Measurements from ENCODE around the gene RABGAP1L.
"Not testable (repeated sequence)": the region's sequence is repeated elsewhere in the genome, so short reads cannot be mapped to it uniquely, and the experiment has no call there.

RABGAP1L gene

DNA sequence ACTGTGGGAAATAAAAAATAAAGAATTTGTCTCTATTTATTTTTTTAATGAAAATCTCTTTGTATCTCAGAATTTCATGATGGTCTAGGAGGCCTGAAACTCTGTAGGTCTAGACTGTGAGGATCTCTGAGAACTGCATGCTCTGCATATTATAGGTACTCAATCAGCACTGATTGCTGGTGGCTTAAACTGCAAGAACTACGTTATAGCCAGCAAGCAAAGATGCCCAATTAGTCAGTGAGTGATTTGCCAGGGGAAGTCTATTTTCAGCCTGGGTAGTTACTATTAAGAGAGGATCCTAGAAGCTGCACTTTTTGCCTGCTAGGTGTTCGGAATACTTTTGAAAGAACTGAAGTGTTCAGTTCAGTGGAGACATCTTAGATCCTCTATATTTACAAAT, 375.9 kb downstream of the RABGAP1L start:
- H3K4me1 Mint-ChIP-seq (ENCODE audit: low read depth) = peaks cover 2% of the 10 kb centered on the region
- H3K36me3 Mint-ChIP-seq (ENCODE audit: low read depth) = peaks cover 14% of the 10 kb centered on the region
- H3K27ac Mint-ChIP-seq = no peak overlapping the region
- H3K9me3 Mint-ChIP-seq = peaks cover 42% of the 10 kb centered on the region
- no peaks in the 10 kb centered on the region for H3K27me3 Mint-ChIP-seq (ENCODE audit: low read depth)
- no peak overlapping the region for H3K4me3 Mint-ChIP-seq

DNA sequence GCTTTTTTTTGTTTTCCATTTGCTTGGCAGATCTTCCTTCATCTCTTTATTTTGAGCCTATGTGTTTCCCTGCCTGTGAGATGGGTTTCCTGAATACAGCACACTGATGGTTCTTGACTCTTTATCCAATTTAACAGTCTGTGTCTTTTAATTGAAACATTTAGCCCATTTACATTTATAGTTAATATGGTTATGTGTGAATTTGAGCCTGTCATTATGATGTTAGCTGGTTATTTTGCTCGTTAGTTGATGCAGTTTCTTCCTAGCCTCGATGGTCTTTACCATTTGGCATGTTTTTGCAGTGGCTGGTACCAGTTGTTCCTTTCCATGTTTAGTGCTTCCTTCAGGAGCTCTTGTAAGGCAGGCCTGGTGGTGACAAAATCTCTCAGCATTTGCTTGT, 384.1 kb downstream of the RABGAP1L start:
- not testable (repeated sequence) for H3K27ac Mint-ChIP-seq; H3K36me3 Mint-ChIP-seq (ENCODE audit: low read depth); H3K4me3 Mint-ChIP-seq; H3K27me3 Mint-ChIP-seq (ENCODE audit: low read depth); H3K4me1 Mint-ChIP-seq (ENCODE audit: low read depth)
- peaks cover 37% of the 10 kb centered on the region for H3K9me3 Mint-ChIP-seq

DNA sequence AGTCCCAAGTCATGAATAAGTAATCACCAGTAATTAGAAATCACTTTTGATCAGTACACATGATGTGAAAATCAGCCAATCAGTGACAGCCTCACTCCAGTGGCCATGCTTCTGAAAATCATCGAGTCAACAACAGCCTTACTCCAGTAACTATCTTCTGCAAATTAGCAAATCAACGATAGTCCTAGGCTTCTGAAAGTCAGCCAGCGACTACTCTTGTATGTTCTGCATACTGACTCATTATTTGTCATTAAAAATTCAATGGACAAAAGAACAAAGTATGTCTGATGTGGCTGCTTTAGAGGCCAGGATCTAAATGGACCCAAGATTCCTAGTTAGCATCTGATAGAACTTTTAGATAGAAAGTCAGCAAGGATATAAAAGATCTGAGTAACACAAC, 391.0 kb downstream of the RABGAP1L start:
- Mint-ChIP-seq H3K27ac (no peak overlapping the region), H3K36me3 (ENCODE audit: low read depth) (no peaks in the 10 kb centered on the region), H3K4me3 (no peak overlapping the region), H3K4me1 (ENCODE audit: low read depth) (no peaks in the 10 kb centered on the region), H3K27me3 (ENCODE audit: low read depth) (no peaks in the 10 kb centered on the region), H3K9me3 (peaks cover 13% of the 10 kb centered on the region)

DNA sequence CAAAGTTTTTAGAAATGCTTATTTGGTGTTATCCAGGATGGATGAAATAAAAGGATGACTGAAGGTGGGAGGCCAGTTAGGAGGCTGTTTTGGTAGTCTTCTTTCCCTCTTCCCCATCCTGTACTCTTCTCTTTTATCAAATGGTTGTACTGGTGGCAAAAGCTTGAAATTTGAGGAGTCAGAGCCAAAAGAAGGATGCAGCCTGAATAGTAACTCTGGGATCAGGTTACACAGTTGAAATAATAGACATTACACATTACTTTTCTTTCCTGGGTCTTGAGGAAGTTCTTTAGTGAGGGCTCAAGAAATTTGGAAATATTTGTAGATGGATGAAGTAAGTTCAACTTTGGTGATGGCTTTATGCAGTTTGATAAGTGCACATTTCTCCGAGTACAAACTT, 397.1 kb downstream of the RABGAP1L start:
- H3K27me3 Mint-ChIP-seq (ENCODE audit: low read depth) = no peaks in the 10 kb centered on the region
- H3K4me3 Mint-ChIP-seq = no peak overlapping the region
- H3K27ac Mint-ChIP-seq = no peak overlapping the region
- no peaks in the 10 kb centered on the region for H3K4me1 Mint-ChIP-seq (ENCODE audit: low read depth)
- no peaks in the 10 kb centered on the region for H3K36me3 Mint-ChIP-seq (ENCODE audit: low read depth)
- peaks cover 11% of the 10 kb centered on the region for H3K9me3 Mint-ChIP-seq

DNA sequence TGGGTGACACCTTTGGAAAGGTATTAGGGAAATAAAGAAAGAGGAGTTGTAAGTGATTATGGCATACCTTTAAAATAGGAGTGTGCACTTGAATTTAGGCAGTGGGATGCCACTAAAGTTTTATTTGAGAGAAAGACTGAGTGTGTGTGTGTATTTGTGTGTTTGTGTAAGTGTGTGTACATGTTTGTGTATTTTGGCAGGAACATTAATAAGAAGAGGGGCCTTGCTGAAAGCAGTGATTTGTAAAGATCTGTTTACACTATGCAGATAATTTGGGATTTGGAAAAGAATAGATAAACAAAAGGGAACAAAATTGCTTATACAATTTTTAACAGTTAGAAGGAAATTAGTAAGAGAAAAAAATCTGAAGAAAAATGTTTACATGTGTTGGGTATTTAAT, 409.2 kb downstream of the RABGAP1L start:
- H3K36me3 Mint-ChIP-seq (ENCODE audit: low read depth) = no peaks in the 10 kb centered on the region
- H3K4me1 Mint-ChIP-seq (ENCODE audit: low read depth) = no peaks in the 10 kb centered on the region

DNA sequence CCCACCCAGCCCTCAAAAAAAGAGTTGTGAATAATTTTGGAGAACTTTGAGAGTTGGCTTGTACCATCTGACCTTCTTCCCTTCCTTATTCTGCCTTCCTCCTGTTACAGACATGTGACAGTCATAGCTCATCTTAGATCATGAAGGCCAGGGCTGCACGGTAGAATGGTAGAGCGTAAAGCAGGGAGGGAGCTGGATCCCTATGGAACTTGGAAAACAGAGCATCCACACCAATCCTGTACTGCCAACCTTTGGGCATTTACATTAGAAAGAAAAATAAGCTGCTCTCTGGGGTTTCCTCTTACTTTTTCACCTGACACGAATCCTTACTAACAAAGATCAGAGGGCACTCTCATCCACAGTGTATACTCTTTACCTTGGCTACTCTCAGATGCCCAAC, 409.9 kb downstream of the RABGAP1L start:
- no peak overlapping the region for H3K4me3 Mint-ChIP-seq
- H3K36me3 Mint-ChIP-seq (ENCODE audit: low read depth) = no peaks in the 10 kb centered on the region
- peaks cover 6% of the 10 kb centered on the region for H3K9me3 Mint-ChIP-seq
- H3K27me3 Mint-ChIP-seq (ENCODE audit: low read depth) = no peaks in the 10 kb centered on the region
- no peak overlapping the region for H3K27ac Mint-ChIP-seq
- no peaks in the 10 kb centered on the region for H3K4me1 Mint-ChIP-seq (ENCODE audit: low read depth)

More for the DNA sequence above, 409.2 kb downstream of the RABGAP1L start:
- Mint-ChIP-seq H3K9me3 (peaks cover 4% of the 10 kb centered on the region), H3K27me3 (ENCODE audit: low read depth) (no peaks in the 10 kb centered on the region), H3K4me3 (no peak overlapping the region), H3K27ac (no peak overlapping the region)

DNA sequence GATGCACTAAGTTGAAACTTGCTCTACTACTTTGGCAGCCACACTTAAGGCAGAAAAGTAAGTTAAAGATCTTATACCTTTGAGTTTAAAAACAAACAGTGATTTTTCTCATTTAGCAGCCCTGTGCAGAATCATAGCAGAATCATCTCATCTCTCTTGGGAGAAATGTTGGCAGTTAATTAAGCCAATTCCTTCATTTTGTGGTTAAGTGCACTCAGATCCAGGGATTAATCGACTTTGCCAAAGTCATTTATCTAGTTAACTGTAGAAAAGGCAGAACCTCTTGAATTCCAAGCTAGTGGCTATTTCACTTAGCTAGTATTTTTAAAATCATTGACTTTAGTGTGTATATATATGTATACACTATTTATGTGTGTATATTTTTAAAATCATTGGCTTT, 413.5 kb downstream of the RABGAP1L start:
- Mint-ChIP-seq H3K36me3 (ENCODE audit: low read depth) (no peaks in the 10 kb centered on the region), H3K4me3 (no peak overlapping the region), H3K27ac (no peak overlapping the region), H3K9me3 (peaks cover 30% of the 10 kb centered on the region), H3K27me3 (ENCODE audit: low read depth) (no peaks in the 10 kb centered on the region), H3K4me1 (ENCODE audit: low read depth) (no peaks in the 10 kb centered on the region)

DNA sequence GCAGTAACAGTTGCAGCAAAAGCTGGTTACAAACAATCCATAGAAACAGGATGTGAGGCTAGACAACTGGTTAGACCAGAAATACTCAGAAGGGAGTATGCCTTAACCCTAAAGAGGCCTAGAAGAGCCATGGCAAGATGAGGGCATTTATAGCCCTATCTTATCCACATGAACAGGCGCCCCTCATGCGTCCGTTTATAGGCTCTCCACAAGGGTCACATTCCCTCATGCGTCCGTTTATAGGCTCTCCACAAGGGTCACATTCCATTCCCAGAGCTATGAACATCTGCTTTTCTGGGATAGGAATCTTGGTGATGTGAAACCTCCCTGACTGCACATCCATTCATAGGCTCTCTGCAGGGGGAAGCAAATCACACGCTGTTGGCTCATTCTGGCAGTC, 416.8 kb downstream of the RABGAP1L start:
- not testable (repeated sequence) for H3K36me3 Mint-ChIP-seq (ENCODE audit: low read depth); H3K27ac Mint-ChIP-seq; H3K27me3 Mint-ChIP-seq (ENCODE audit: low read depth); H3K4me1 Mint-ChIP-seq (ENCODE audit: low read depth); H3K4me3 Mint-ChIP-seq
- peaks cover 38% of the 10 kb centered on the region for H3K9me3 Mint-ChIP-seq

DNA sequence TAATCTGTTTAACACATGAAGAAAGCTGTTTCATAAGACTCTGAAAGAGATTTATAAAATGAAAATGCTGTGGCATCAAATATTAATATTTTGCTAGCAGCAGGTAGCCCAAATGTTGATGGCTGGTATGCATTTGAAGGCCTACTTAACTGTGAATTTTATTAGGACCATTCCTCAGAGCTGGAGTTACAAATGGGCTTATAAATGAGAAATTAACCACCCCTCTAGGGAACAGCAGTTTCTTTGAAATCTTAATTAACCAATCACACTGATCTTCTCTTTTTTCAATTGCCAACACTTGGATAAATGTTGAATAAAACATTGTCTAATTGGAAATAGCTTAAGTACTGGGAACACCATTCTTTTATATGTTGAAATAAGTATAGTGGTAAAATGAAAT, 418.4 kb downstream of the RABGAP1L start:
- Mint-ChIP-seq H3K27ac (no peak overlapping the region), H3K4me1 (ENCODE audit: low read depth) (no peaks in the 10 kb centered on the region), H3K27me3 (ENCODE audit: low read depth) (no peaks in the 10 kb centered on the region), H3K9me3 (peaks cover 36% of the 10 kb centered on the region), H3K36me3 (ENCODE audit: low read depth) (no peaks in the 10 kb centered on the region), H3K4me3 (no peak overlapping the region)

DNA sequence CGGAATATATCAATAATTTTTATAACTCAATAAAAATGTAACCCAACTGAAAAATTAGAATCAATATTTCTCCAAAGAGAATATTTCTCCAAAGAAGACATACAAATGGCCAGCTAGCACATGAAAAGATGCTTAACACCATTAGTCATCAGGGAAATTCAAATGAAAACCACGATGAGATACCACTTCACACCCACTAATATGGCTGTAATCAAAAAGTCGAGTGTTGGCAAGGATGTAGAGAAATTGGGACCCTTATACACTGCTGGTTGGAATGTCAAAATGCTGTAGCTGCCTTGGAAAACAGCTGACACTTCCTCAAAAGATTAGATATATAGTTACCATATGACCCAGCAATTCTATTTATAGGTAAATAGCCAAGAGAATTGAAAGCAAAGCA, 421.5 kb downstream of the RABGAP1L start:
- H3K4me1 Mint-ChIP-seq (ENCODE audit: low read depth) = no peaks in the 10 kb centered on the region
- H3K36me3 Mint-ChIP-seq (ENCODE audit: low read depth) = no peaks in the 10 kb centered on the region
- H3K27ac Mint-ChIP-seq = no peak overlapping the region
- no peaks in the 10 kb centered on the region for H3K27me3 Mint-ChIP-seq (ENCODE audit: low read depth)
- H3K4me3 Mint-ChIP-seq = no peak overlapping the region
- H3K9me3 Mint-ChIP-seq = peaks cover 16% of the 10 kb centered on the region

DNA sequence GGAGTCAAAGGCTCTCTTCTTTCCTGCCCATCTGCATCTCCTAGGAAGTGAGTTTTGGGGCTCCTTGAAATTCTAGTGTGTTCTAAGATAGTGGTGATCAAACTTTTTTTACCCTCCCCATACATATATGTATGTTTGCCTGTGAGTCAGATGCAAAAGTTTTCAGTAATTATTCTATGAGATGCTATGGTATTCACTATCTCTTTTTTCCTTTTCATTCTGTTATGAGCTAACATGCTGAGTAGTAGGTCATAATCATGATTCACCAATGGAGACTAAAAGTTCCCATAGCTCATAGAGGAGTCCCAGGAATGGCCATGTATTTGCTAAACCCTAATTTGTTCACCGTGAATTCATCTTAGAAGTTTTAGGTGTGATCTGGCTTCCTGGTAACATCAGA, 424.0 kb downstream of the RABGAP1L start:
- H3K4me1 Mint-ChIP-seq (ENCODE audit: low read depth) = no peaks in the 10 kb centered on the region
- no peaks in the 10 kb centered on the region for H3K36me3 Mint-ChIP-seq (ENCODE audit: low read depth)
- H3K27me3 Mint-ChIP-seq (ENCODE audit: low read depth) = no peaks in the 10 kb centered on the region
- peaks cover 11% of the 10 kb centered on the region for H3K9me3 Mint-ChIP-seq
- H3K4me3 Mint-ChIP-seq = no peak overlapping the region
- no peak overlapping the region for H3K27ac Mint-ChIP-seq

DNA sequence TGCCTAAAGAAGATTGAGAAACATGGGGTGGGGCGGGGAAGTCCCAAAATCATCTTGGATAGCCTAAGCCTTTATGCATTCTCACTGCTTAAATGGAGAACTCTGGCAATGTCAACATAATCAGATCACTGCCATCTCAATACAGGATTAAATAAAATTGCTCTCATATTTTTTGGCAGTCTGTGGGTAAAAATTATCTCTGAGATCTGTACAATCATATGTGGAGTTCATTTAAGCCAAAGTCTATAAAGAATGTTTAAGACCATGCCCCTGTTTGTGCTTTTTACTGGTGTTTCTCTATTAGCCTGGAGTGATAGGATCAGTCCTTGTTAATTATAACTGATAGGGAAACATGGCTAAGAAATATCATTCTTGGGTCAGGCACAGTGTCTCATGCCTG, 424.8 kb downstream of the RABGAP1L start:
- no peak overlapping the region for H3K27ac Mint-ChIP-seq
- H3K9me3 Mint-ChIP-seq = peaks cover 14% of the 10 kb centered on the region
- no peaks in the 10 kb centered on the region for H3K4me1 Mint-ChIP-seq (ENCODE audit: low read depth)
- no peak overlapping the region for H3K4me3 Mint-ChIP-seq
- H3K36me3 Mint-ChIP-seq (ENCODE audit: low read depth) = peaks cover 2% of the 10 kb centered on the region
- no peaks in the 10 kb centered on the region for H3K27me3 Mint-ChIP-seq (ENCODE audit: low read depth)

DNA sequence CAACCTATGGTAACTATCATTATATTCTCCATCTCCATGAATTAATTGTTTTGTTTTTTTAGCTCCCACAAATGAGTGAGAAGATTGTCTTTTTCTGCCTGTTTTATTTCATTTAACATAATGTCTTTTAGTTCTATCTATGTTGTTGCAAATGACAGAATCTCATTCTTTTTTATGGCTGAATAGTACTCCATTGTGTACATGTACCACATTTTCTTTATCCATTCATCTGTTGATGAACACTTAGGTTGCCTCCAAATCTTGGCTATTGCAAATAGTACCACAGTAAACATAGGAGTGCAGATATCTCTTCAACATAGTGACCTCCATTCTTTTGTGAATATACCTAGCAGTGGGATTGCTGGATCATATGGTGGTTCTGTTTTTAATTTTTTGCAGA, 429.3 kb downstream of the RABGAP1L start:
- not testable (repeated sequence) for H3K36me3 Mint-ChIP-seq (ENCODE audit: low read depth); H3K4me1 Mint-ChIP-seq (ENCODE audit: low read depth); H3K4me3 Mint-ChIP-seq; H3K27me3 Mint-ChIP-seq (ENCODE audit: low read depth); H3K27ac Mint-ChIP-seq
- H3K9me3 Mint-ChIP-seq = peaks cover 16% of the 10 kb centered on the region

DNA sequence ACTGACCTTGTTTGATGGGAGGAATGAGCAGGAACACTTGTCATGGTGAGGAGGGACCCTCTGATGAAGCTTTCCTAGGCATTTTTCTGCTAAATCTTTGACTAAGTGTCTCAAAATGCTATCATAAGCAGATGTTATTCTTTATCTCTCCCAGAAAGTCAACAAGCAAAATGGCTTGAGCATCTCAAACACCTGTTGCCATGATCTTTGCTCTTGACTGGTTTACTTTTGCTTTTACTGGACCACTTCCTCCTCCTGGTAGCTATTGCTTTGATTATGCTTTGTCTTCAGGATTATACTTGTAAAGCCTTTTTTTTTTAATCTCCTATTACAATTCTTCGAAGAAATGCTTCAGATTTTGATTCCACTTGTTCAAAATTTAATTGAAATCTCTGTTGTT, 445.9 kb downstream of the RABGAP1L start:
- H3K36me3 Mint-ChIP-seq (ENCODE audit: low read depth) = peaks cover 3% of the 10 kb centered on the region

DNA sequence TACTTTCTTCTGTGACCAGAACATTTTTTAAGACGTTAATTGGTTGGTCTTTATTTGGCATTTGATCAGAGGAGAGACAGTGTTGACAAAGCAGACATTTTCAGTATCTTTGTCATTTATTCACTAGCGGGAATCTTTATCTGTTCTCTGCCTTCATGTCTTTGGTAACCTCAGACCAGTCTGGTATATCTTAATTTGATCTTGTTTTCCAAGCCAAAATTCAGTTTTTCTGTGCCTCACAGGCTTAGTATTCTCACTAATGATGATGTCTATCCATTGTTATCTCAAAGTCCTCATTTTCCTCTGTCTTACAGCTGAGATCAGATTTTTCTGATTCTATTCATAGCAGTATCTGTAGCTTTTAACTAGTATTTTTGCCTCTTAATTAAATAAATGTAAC, 447.2 kb downstream of the RABGAP1L start:
- Mint-ChIP-seq H3K27me3 (ENCODE audit: low read depth) (no peaks in the 10 kb centered on the region), H3K36me3 (ENCODE audit: low read depth) (peaks cover 3% of the 10 kb centered on the region), H3K9me3 (peaks cover 6% of the 10 kb centered on the region), H3K4me1 (ENCODE audit: low read depth) (peaks cover 2% of the 10 kb centered on the region), H3K27ac (no peak overlapping the region), H3K4me3 (no peak overlapping the region)

More for the DNA sequence above, 445.9 kb downstream of the RABGAP1L start:
- H3K27ac Mint-ChIP-seq = no peak overlapping the region
- H3K9me3 Mint-ChIP-seq = peaks cover 6% of the 10 kb centered on the region
- H3K4me1 Mint-ChIP-seq (ENCODE audit: low read depth) = peaks cover 2% of the 10 kb centered on the region
- H3K4me3 Mint-ChIP-seq = no peak overlapping the region
- no peaks in the 10 kb centered on the region for H3K27me3 Mint-ChIP-seq (ENCODE audit: low read depth)

DNA sequence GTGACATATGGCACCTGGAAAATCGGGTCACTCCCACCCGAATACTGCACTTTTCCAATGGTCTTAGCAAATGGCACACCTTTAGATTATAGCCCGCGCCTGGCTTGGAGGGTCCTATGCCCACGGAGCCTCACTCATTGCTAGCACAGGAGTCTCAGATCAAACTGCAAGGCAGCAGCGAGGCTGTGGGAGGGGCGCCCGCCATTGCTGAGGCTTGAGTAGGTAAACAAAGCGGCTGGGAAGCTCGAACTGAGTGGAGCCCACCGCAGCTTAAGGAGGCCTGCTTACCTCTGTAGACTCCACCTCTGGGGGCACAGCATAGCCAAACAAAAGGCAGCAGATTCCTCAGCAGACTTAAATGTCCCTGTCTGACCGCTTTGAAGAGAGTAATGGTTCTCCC, 458.6 kb downstream of the RABGAP1L start:
- not testable (repeated sequence) for H3K36me3 Mint-ChIP-seq (ENCODE audit: low read depth); H3K27me3 Mint-ChIP-seq (ENCODE audit: low read depth); H3K27ac Mint-ChIP-seq; H3K4me3 Mint-ChIP-seq; H3K4me1 Mint-ChIP-seq (ENCODE audit: low read depth)
- peaks cover 48% of the 10 kb centered on the region for H3K9me3 Mint-ChIP-seq

Data from T-helper 1 cell treated with Interleukin-12 subunit alpha and Interleukin-12 subunit beta and Interleukin-4 antibody, amounts not matched to agents 30 μg/mL and 1 μg/mL, for 36 hours (primary cell).